ENCODE results near the gene KANK3. TPM values are rescaled to one million over a fixed set of nuclear protein-coding genes. Genes with fewer than 3 reads are reported as not detected.

Gene KANK3
- total RNA-seq, 1 experiment from 2014 or later: 0.37 TPM

GRCh38 chr19:8335343-8336071 is 7.6 kb downstream of the KANK3 start:
- no peaks in the 10 kb centered on the region for H3K27me3 ChIP-seq (ENCODE audit: insufficient read depth, low read depth)
- BruUV-seq (replicated peaks): no TSS peak
- POLR2A ChIA-PET (ENCODE audit: unreplicated experiment): interaction anchor here (0.6 to 0.7 kb wide), 3 partner anchors 14 to 109 kb away, joined by 3 to 5 read pairs (median 3); partner anchors contain the start of genes NDUFA7 and RPS28
- H3K79me2 ChIP-seq (ENCODE audit: low read depth): no peaks in the 10 kb centered on the region
- H3K4me3 ChIP-seq: peak overlapping the region; percentile 66; the same call in 1 of the 2 replicates
- H3K4me2 ChIP-seq: peak overlapping the region; percentile 70
- H3K4me1 ChIP-seq (replicated peaks; ENCODE audit: insufficient read depth): no peaks in the 10 kb centered on the region
- peak overlapping the region; percentile 58; the same call in 1 of the 2 replicates for H2AFZ ChIP-seq
- H3K9me2 ChIP-seq (ENCODE audit: insufficient read depth): no peaks in the 10 kb centered on the region
- intact Hi-C loops (cut with micrococcal nuclease; ENCODE audit: unreplicated experiment): no loop called here
- no peaks in the 10 kb centered on the region for H3K9me3 ChIP-seq (ENCODE audit: insufficient read depth, low read depth)
- TF ChIP-seq, protein P1, sequence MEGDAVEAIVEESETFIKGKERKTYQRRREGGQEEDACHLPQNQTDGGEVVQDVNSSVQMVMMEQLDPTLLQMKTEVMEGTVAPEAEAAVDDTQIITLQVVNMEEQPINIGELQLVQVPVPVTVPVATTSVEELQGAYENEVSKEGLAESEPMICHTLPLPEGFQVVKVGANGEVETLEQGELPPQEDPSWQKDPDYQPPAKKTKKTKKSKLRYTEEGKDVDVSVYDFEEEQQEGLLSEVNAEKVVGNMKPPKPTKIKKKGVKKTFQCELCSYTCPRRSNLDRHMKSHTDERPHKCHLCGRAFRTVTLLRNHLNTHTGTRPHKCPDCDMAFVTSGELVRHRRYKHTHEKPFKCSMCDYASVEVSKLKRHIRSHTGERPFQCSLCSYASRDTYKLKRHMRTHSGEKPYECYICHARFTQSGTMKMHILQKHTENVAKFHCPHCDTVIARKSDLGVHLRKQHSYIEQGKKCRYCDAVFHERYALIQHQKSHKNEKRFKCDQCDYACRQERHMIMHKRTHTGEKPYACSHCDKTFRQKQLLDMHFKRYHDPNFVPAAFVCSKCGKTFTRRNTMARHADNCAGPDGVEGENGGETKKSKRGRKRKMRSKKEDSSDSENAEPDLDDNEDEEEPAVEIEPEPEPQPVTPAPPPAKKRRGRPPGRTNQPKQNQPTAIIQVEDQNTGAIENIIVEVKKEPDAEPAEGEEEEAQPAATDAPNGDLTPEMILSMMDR (conservative IDR thresholded peaks at IDR 0.05): peak; percentile 58; the same call in 1 of the 2 replicates
- no peak for TF ChIP-seq EZH2 (IDR thresholded peaks at IDR 0.05; ENCODE audit: low read depth)
- CTCF ChIA-PET: interaction anchor here (0.6 to 0.8 kb wide), 4 partner anchors 55 to 1294 kb away, joined by 3 to 16 read pairs (median 5); partner anchors contain the start of genes RAB11B and TIMM44
- no peaks in the 10 kb centered on the region for H4K20me1 ChIP-seq (ENCODE audit: insufficient read depth)
- peak; percentile 46 to 68 for DNase-seq
- H3K27ac ChIP-seq: 0 out of 2 replicates have a peak overlapping the region, but pooled peaks have one; percentile 28
- H3K36me3 ChIP-seq (ENCODE audit: low read depth): no peaks in the 10 kb centered on the region
- peaks cover 14% of the 10 kb centered on the region for H3F3A ChIP-seq (ENCODE audit: insufficient read depth, low read depth)

DNA sequence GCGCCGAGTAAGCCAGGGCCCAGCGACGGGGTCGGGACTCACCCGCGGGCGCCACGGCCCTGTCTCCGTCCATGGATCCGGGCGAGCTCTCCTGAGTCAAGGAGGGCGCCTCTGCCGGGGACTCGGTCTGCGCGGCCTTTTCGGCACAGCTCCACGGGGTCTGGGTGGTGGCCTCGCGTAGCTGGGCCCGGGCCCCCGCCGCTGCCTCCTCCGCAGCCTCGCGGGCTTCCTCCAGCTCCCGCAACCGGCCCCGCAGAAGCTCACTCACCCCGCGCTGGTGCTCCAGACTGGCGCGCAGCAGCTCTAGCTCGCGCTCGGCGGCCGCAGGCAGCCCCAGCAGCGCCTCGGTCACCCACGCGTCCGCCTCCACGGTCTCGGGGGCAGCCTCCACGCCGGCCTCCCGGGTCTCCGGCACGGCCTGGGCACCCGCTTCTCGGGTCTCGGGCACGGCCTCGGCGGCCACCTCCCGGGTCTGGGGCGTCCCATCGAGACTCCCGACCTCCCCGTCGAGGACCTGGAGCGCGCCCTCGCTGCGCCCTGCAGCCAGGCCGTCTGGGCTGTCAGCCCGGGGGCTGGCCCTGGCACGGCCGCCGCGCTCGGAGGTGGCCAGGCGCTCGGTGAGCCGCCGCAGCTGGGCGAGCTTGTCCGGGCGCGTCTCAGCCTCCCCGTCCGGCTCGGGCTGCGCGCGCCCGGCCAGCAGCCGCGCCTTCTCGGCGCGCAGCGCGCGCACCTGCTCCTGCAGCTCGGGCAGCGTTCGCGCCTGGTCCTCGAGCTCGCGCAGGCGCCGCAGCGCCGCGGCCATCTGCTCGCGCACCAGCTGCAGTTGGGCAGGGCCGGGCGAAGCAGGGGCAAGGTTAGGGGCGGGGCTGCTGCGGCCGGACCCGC is 8.4 kb downstream of the KANK3 start:
- no peaks in the 10 kb centered on the region for H4K20me1 ChIP-seq (ENCODE audit: insufficient read depth)
- H3K27me3 ChIP-seq (ENCODE audit: insufficient read depth, low read depth): no peaks in the 10 kb centered on the region
- peak; percentile 66 to 83 for DNase-seq
- BruUV-seq (replicated peaks): no TSS peak
- TF ChIP-seq, protein P1 (conservative IDR thresholded peaks at IDR 0.05): no peak
- TF ChIP-seq EZH2 (IDR thresholded peaks at IDR 0.05; ENCODE audit: low read depth): no peak
- POLR2A ChIA-PET (ENCODE audit: unreplicated experiment): interaction anchor here (0.6 to 0.7 kb wide), 4 partner anchors 13 to 179 kb away, joined by 3 to 5 read pairs (median 3); partner anchors contain the start of genes MARCHF2, NDUFA7, RPS28 and ZNF414
- CTCF ChIA-PET: interaction anchor here (0.5 to 0.8 kb wide), 5 partner anchors 55 to 1295 kb away, joined by 3 to 7 read pairs (median 3); partner anchors contain the start of genes RAB11B and TIMM44
- no peaks in the 10 kb centered on the region for H3K9me3 ChIP-seq (ENCODE audit: insufficient read depth, low read depth)
- no peaks in the 10 kb centered on the region for H3K9me2 ChIP-seq (ENCODE audit: insufficient read depth)
- peak overlapping the region; percentile 58; the same call in 1 of the 2 replicates for H2AFZ ChIP-seq
- H3K4me2 ChIP-seq: peak overlapping the region; percentile 70
- peak overlapping the region; percentile 66; the same call in 1 of the 2 replicates for H3K4me3 ChIP-seq
- H3K27ac ChIP-seq: no peak overlapping the region
- no peaks in the 10 kb centered on the region for H3K36me3 ChIP-seq (ENCODE audit: low read depth)
- no peaks in the 10 kb centered on the region for H3K4me1 ChIP-seq (replicated peaks; ENCODE audit: insufficient read depth)
- intact Hi-C loops (cut with micrococcal nuclease; ENCODE audit: unreplicated experiment): no loop called here
- peaks cover 17% of the 10 kb centered on the region for H3F3A ChIP-seq (ENCODE audit: insufficient read depth, low read depth)
- no peaks in the 10 kb centered on the region for H3K79me2 ChIP-seq (ENCODE audit: low read depth)

Measured in PC-9 (cell line).